GM21786 (cell line): ENCODE data around the gene OR13C5.
"Not testable (repeated sequence)": the region's sequence is repeated elsewhere in the genome, so short reads cannot be mapped to it uniquely, and the experiment has no call there.

ENCODE experiments used
- ATAC-seq: cut with Tn5 transposase; IDR thresholded peaks from one replicate; pipeline ENCODE4 v1.9.1; 2021; ENCODE audit not compliant: unreplicated experiment

OR13C5 gene, protein sequence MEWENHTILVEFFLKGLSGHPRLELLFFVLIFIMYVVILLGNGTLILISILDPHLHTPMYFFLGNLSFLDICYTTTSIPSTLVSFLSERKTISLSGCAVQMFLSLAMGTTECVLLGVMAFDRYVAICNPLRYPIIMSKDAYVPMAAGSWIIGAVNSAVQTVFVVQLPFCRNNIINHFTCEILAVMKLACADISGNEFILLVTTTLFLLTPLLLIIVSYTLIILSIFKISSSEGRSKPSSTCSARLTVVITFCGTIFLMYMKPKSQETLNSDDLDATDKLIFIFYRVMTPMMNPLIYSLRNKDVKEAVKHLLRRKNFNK

DNA sequence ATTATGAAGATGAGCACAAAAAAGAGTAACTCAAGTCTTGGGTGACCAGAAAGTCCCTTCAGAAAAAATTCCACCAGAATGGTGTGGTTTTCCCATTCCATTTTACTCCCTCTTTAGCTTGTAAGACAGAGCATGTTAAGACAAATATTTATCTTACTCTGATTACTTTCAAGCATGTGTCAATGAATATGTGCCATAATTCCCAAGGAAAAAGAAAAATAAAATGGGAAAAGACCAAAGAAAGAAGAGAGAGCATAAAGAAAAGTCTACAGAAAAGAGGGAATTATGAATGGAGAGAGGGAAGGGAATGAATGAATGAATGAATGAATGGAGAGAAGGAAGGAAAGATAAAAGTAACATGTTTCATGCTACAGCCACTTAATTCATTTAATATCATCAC lies at the start of gene OR13C5:
TSS of gene OR13C5 (minus strand) at position 101 of the 400 bp plus-strand sequence. CDS start at position 101, 0 bp downstream.
- not testable (repeated sequence) for ATAC-seq

DNA sequence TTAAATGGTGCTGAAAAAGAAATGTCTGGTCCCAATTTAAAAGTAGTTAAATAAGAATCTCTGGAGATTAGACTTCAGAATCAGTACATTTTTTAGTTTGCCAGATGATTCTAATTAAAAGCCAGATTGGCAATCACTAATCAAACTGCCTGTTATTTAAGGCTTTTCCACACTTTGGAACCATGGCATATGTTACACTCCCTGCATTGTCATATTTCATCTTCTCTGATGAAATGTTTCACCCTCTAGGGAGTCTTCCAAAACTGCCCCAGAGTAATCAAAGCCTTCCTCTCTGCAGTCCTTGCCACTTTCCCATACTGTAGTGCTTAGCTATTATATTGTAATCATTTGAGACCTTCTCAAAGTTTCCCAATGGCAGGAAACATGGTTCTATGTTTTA lies 36.2 kb upstream of the OR13C5 start:
- no peak for ATAC-seq

DNA sequence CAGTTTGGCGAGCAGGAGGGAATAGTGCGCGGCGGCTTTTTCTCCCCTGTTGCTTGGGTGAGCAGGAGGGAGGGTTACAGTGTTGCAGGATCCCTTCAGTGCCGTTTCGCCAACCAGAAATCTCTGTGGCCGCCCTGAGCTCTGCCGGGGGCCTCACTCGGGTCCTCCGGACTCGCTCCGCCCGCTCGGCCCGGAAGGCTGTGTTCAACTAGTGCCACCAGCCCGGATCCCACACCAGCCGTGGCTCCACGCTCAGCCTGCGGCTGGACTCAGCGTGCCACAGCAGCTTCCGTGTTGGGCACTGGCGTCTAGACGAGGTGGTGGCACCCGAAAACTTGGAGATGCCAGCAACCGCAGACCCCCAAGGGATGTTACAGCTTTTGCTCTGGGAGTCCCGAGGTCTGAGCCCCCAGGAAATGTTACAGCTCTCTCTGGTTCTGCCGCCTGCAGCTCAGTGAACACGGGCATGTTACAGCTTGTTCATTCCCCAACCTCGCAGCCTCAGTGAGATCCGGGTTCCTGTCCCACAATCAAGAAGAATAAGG lies 34.8 kb upstream of the OR13C5 start:
- no peak for ATAC-seq

DNA sequence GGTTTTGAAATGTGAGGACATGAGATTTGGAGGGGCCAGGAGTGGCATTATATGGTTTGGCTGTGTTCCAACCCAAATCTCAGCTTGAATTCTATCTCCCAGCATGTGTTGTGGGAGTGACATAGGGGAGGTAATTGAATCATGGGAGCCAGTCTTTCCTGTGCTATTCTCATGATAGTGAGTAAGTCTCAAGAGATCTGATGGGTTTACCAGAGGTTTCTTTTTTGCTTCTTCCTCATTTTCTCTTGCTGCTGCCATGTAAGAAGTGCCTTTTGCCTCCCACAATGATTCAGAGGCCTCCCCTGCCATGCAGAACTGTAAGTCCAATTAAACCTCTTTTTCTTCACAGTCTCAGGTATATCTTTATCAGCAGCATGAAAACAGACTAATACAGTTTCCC lies 26.8 kb upstream of the OR13C5 start:
- not testable (repeated sequence) for ATAC-seq

DNA sequence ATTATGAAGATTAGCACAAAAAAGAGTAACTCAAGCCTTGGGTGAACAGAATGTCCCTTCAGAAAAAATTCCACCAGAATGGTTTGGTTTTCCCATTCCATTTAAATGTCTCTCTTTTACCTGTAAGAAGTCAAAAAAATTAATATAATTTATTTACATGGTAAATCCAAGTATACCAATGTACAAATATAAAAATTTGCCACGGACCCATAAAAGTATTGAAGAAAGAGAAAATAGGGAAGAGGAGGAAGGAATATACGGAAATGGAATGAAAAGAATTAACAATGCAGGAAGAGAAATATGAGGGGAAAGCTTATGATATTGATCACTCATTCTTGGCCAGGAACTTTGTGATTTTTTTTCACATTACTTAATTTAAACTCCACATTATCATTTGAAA lies 18.9 kb upstream of the OR13C5 start, which contains the start of gene OR13C9:
TSS of gene OR13C9 (minus strand) at position 101 of the 400 bp plus-strand sequence. CDS start at position 101, 0 bp downstream.
- no peak for ATAC-seq

DNA sequence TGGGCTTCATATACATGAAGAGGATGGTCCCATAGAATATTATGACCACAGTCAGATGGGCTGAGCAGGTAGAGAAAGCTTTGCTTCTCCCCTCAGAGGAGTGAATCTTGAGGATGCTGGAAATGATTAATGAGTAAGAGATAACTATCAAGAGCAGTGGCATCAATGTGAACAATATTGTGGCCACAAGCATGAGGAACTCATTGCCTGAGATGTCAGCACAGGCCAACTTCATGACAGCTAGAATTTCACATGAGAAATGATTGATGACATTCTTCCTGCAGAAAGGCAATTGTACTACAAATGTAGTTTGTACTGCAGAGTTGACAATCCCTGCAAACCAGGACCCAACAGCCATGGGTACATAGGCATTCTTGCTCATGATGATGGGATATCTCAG lies 18.2 kb upstream of the OR13C5 start:
- no peak for ATAC-seq

DNA sequence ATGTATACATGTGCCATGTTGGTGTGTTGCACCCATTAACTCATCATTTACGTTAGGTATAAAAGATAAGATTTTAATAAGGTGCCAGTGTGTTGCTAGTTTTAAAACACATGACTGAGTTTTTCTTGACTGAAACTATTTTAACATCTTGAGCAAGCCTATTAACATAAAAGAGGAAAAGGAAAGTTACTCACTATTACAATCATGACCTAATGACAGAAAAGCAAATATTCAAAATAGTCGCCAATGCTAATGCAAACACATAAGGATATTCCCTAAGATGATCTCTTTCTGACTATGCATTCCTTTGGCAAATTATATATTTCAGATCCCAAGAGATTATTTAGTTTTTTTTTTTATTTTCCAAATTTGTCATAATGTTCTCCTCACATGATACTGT lies 12.0 kb upstream of the OR13C5 start:
- no peak for ATAC-seq

DNA sequence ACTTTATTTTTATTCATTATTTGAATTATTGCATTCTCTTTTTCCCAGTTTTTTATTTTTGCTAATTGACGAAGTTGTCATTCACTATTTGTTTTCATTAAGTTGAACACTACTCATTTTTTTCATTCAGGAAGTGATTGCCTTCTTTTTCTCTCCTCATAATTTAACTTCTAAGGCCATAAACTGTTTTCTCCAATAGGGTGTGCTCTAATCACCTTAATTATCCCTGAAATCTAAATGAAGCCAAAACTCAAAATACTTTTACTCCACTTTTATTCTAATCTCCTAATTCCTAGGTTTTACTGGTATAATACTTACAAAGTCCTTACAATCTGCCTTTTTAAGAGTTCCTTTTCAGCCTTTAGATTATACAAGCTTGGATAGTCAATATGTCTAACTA lies 9.1 kb upstream of the OR13C5 start:
- ATAC-seq, result no peak

DNA sequence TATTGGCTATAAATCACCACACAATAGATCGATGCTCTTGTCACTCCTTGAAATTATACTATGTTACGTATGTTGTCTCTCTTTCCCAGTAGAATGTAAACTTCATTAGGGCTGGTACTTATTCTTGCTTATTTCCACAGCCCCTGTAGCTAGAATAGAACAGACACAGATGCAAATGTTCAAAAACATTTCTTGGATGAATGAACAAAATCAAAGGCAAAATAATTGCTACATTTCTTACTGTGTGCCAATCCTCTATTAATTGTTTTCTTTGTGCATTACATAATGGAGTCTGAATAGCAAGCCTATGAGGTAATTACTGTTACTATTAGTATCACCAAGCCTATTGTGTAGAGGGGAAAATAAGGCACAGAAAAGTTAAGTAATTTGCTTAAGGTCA lies 6.9 kb upstream of the OR13C5 start:
- ATAC-seq, result no peak

DNA sequence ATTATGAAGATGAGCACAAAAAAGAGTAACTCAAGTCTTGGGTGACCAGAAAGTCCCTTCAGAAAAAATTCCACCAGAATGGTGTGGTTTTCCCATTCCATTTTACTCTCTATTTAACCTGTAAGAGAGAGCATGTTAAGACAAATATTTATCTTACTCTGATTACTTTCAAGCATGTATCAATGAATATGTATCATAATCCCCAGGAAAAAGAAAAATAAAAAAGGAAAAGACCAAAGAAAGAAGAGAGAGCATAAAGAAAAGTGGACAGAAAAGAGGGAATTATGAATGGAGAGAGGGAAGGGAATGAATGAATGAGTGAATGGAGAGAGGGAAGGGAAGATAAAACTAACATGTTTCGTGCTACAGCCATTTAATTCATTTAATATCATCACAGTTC lies 6.3 kb upstream of the OR13C5 start, which contains the start of gene OR13C2:
TSS of gene OR13C2 (minus strand) at position 101 of the 400 bp plus-strand sequence. CDS start at position 101, 0 bp downstream.
- ATAC-seq, result not testable (repeated sequence)

DNA sequence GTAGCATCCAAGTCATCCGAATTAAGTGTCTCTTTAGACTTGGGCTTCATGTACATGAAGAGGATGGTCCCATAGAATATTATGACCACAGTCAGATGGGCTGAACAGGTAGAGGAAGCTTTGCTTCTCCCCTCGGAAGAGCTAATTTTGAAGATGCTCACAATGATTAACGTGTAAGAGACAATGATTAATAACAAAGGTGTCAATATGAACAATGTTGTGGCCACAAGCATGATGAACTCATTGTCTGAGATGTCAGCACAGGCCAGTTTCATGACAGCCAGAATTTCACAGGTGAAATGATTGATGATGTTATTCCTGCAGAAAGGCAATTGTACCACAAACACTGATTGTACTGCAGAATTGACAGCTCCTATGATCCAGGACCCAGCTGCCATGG lies 5.6 kb upstream of the OR13C5 start:
- peak; percentile 54 for ATAC-seq

DNA sequence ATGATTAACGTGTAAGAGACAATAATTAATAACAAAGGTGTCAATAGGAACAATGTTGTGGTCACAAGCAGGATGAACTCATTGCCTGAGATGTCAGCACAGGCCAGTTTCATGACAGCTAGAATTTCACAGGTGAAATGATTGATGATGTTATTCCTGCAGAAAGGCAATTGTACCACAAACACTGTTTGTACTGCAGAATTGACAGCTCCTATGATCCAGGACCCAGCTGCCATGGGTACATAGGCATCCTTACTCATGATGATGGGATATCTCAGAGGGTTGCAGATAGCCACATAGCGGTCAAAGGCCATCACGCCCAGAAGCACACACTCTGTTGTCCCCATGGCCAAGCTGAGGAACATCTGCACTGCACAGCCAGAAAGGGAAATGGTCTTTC lies 464 bp downstream of the OR13C5 start:
- ATAC-seq, result not testable (repeated sequence)

DNA sequence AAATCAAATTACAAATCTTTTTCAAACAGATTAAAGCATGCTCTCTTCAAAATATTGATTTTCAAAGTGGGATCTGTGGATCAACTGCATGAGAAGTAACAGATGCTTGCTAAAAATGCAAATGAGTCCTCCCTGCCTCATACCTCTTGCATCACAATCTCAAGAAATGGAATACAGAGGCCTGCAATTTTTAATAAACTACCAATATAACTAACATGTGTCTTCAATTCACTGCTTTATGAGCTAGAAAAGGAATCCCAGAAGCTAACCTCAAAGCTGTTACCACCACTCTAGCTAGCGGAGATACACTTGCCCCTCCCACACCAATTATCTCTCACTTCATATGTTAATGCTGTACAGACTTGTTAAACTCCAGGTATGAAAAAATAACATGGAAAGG lies 9.6 kb downstream of the OR13C5 start:
- ATAC-seq, result no peak

DNA sequence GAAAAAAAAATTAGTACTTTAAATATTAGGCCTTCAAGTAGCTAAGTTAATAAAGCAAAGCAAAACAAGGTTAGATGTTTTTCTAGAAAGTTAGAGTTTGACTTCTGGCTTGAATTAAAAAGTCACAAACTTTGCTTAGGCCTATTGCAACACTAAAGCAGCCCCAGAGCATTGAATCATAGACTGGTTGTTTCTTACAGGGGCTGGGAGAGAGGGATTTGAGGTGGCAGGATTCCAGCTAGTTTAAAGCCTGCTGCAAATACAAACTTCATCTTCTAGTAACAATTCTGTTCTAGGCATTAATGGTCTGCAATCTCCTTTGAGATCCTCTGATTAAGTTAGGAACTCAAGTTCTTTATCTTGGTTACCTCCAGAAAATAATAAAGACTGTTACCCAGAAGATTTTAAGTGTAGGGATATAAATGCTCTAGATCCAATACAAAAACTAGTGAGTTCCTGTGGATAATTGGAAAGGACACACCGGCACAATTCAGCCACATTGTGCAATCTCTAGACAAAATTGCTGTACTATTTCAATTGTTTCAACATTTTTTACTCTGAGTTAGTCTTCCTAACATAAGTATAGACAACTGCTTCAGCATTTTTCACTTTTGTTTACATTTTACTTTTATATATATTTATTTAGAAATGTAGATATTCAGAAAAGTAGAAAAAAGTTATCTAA lies 12.6 kb downstream of the OR13C5 start:
- no peak for ATAC-seq

DNA sequence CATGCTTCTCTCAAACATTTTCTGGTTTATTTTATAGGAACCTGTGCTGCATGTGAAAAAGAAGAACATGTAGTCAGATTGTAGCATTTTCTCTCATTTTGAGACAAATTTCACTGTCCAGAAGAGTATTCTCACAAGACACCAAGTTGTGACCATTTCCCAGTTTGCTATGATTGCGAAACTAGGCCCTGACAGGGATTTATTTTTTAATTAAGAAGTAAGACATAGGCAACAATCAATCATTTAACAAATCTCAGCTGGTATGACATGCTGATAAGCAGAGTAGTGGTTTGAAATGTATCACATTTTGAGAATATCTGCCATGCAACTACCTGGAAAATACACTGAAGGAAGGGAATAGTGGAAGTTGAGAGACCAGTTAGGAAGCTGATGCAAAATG lies 18.7 kb downstream of the OR13C5 start:
- no peak for ATAC-seq

DNA sequence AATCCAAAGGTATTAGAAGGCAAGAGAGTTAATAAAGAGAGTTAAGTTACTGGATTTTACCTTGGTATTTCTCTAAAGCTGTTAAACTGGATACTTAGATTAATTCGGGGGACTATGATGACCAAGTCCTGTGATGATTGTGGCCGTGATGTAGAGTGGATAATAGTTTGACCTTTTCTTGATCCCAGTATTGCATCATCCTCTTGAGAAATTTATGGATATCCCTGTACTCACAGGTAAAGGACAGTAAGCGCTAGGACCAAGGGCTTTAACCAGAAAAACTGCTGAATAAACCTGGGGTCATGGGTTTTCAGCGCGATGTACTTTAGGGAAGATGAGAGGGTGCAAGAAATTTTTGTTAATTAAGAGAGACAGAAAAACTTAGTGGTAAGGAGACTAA lies 21.9 kb downstream of the OR13C5 start:
- no peak for ATAC-seq

DNA sequence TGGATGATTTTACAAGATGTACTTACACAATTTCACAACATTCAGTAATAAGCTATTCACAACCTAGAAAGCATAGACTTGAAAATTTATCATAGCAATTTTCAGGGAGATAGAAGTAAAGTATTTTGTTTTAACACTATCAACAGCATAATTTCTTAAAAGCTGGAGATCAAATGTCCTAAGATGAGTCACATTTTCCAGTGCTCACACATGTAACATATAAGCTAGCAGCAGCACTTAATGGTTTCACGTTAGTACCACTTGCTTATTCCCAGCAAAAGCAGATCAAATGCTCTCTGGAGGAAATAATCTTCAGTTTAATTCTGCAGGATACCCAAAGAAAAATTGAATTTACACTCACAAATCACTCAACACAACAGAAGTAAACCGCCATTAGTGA lies 23.8 kb downstream of the OR13C5 start:
- ATAC-seq, result no peak

DNA sequence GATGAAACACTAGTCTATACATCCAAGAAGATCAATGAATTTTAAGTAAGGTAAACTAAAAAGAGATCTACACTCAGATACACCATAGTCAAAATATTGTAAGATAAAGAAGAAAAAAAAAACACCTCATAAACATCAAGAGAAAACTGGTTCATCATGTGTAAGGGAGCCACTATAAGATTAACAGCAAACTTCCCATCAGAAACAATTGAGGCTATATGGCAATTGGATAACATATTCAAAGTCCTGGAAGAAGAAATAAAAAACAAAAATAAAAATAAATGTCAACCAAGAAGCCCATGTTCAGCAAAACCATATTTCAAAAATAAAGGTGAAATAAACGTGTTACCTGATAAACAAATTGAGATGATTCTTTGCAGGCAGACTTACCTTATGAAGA lies 26.6 kb downstream of the OR13C5 start:
- no peak for ATAC-seq

DNA sequence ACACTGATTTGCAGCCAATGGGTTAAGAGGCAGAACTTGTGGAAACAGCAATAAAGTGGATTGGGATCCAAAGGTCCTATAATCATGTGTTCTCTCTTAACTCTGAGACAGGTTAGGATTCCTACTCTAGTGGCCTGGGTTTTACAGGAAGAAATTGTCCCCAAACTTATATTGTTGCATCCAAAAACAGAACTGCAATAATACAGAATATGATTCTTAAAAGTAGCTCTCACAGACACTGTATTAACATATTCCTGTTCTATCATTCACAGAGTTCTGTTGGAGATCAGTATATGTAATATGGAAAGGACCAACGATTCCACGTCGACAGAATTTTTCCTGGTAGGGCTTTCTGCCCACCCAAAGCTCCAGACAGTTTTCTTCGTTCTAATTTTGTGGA lies 30.3 kb downstream of the OR13C5 start, which contains the start of gene OR13C8:
TSS of gene OR13C8 (plus strand) at position 301 of the 400 bp plus-strand sequence. CDS start at position 301, 0 bp downstream.
- ATAC-seq, result no peak

DNA sequence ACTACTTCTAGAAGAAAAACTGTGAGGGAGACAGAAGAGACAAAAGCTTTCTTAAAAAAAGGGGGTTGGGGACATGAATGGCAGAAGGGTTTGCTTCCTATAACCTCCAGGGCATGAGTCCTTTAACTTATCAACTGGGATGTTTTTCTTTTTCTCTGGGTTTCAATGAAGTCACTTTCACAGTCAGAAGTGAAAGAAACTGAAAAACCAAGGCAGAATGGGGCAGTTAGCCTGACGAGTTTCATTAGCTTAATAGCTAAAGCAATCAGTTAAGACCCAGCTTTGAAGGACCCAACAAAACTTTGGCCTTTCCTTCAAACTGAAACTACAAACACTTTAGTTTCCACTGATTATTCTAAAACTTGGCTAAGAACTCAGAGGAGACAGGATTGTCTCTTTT lies 34.9 kb downstream of the OR13C5 start:
- ATAC-seq, result no peak

DNA sequence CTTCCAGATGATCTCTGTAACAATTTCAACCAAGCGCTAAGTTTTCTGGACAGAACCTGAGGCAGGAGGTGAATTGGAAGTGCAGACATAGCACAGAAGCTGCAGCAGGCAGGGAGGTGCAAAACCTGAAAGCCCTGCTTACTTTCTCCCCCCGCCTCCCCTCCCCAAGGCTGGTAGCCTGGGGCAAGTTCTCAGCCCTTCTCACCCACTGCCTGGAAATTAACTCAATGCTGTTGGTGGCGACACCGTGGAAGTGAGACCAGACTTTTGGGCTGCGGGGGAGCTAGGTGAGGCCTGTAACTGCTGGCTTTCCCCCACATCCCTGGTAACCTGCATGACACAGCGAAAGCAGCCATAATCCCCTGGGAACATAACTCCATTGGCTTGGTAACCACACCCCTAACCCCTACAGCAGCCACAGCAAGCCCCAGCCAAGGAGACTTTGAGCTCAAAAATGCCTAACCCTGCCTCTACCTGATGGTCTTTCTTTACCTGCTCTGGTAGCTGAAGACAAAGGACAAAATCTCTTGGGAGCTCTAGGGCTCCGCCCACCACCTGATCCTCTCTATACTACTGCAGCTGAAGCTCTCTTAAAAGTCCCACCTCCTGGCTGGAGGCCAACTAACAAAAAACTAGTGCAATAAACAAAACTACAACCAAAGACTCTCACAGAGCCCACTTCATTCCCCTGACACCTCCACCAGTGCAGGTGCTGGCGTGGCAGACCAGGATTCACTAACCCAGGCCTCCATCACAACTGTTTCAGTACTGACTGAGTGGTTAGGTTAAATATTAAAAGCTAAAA lies 42.2 kb downstream of the OR13C5 start:
- ATAC-seq, result peak; percentile 53
